Measurements from ENCODE around the gene IQCB1. TPM values are rescaled to one million over a fixed set of nuclear protein-coding genes. Genes with fewer than 3 reads are reported as not detected.
"Not testable (repeated sequence)": the region's sequence is repeated elsewhere in the genome, so short reads cannot be mapped to it uniquely, and the experiment has no call there.

Gene IQCB1
- total and polyA plus RNA-seq, 2 of the 8 experiments (the other 6 are each of a cell fraction or from before 2014, with no cell fraction given) = 21.7 to 31.2 TPM

- no peak for TF ChIP-seq ATF3 (IDR thresholded peaks at IDR 0.05; ENCODE audit: insufficient read depth, low read depth, low read length)
These were observed 28.9 kb upstream of the IQCB1 start (continued) for GRCh38 chr3:121863801-121864200.

- H3K27ac ChIP-seq (ENCODE audit: low read depth, low read length); H4K8ac ChIP-seq (ENCODE audit: extremely low read depth, insufficient read depth, low read length); H3K14ac ChIP-seq (ENCODE audit: insufficient read length); H3K23me2 ChIP-seq (ENCODE audit: low read depth, low read length); H3K79me1 ChIP-seq (ENCODE audit: low read depth, low read length); H2AFZ ChIP-seq (ENCODE audit: low read length); H2AK5ac ChIP-seq (ENCODE audit: low read depth, low read length); H3K4me2 ChIP-seq (ENCODE audit: insufficient read depth in 1 of 2, low read depth in 2 of 2, low read length in 2 of 2); H3K56ac ChIP-seq (replicated peaks; ENCODE audit: insufficient read length, low read depth, low read length); H2BK20ac ChIP-seq (ENCODE audit: low read length); H4K20me1 ChIP-seq (replicated peaks in 1 of 2; ENCODE audit: control insufficient read depth in 1 of 2, insufficient read depth in 2 of 2, low read length in 2 of 2); H3K27me3 ChIP-seq (replicated peaks in 1 of 4; ENCODE audit: control insufficient read depth in 3 of 4, extremely low read depth in 1 of 4, insufficient read depth in 3 of 4, low read length in 3 of 4); H3K4me3 ChIP-seq (ENCODE audit: extremely low read depth in 1 of 4, insufficient read depth in 2 of 4, low read depth in 3 of 4, low read length in 4 of 4); H3K36me3 ChIP-seq (ENCODE audit: control insufficient read depth in 2 of 4, insufficient read depth in 4 of 4, low read length in 3 of 4); H2BK120ac ChIP-seq (replicated peaks; ENCODE audit: low read depth, low read length); H3K18ac ChIP-seq (ENCODE audit: extremely low read depth, low read length); H4K5ac ChIP-seq (ENCODE audit: insufficient read length, low read depth, low read length); H2BK15ac ChIP-seq (ENCODE audit: low read length); H3K23ac ChIP-seq (ENCODE audit: insufficient read length); DNase-seq (ENCODE audit: low read depth in 1 of 2, low spot score in 2 of 2); H4K91ac ChIP-seq (replicated peaks; ENCODE audit: insufficient read length, low read length); H3K4me1 ChIP-seq (replicated peaks in 1 of 4; ENCODE audit: control insufficient read depth in 3 of 4, insufficient read depth in 4 of 4, low read length in 3 of 4); H3K79me2 ChIP-seq (ENCODE audit: control insufficient read depth in 1 of 2, insufficient read depth in 2 of 2, low read length in 2 of 2); FAIRE-seq; H3K9ac ChIP-seq (replicated peaks in 1 of 4; ENCODE audit: extremely low read depth in 1 of 4, low read depth in 3 of 4, low read length in 3 of 4); POLR2A ChIA-PET (ENCODE audit: partially characterized antibody); H3K4ac ChIP-seq (replicated peaks; ENCODE audit: insufficient read length, low read depth, low read length); H2BK12ac ChIP-seq (ENCODE audit: low read depth, low read length); H2BK5ac ChIP-seq (ENCODE audit: low read depth, low read length): not testable (repeated sequence)
- CTCF ChIA-PET (ENCODE audit: partially characterized antibody) = interaction anchor here (2.8 kb wide), 1 partner anchor 132 kb away, joined by 7 read pairs; no protein-coding TSS in a partner anchor
- peaks cover 10 to 18% of the 10 kb centered on the region in 2 experiments for H3K9me3 ChIP-seq (ENCODE audit: insufficient read depth in 2 of 2, low read depth in 1 of 2, low read length in 1 of 2)
- 93% methylated on average over 8 of the region's 9 CpGs; no CpG with 5 or more reads in 1 of the 2 experiments for WGBS, 2 experiments (ENCODE audit: extremely low coverage in 1 of 2, insufficient coverage in 1 of 2, insufficient read length in 1 of 2, insufficient replicate concordance in 2 of 2, low coverage in 1 of 2, low lambda C conversion rate in 2 of 2, missing lambda C conversion rate in 1 of 2)
These were observed 28.4 kb upstream of the IQCB1 start for GRCh38 chr3:121863247-121863646.
